ENCODE measurements around the gene KANK4.

Gene KANK4

DNA sequence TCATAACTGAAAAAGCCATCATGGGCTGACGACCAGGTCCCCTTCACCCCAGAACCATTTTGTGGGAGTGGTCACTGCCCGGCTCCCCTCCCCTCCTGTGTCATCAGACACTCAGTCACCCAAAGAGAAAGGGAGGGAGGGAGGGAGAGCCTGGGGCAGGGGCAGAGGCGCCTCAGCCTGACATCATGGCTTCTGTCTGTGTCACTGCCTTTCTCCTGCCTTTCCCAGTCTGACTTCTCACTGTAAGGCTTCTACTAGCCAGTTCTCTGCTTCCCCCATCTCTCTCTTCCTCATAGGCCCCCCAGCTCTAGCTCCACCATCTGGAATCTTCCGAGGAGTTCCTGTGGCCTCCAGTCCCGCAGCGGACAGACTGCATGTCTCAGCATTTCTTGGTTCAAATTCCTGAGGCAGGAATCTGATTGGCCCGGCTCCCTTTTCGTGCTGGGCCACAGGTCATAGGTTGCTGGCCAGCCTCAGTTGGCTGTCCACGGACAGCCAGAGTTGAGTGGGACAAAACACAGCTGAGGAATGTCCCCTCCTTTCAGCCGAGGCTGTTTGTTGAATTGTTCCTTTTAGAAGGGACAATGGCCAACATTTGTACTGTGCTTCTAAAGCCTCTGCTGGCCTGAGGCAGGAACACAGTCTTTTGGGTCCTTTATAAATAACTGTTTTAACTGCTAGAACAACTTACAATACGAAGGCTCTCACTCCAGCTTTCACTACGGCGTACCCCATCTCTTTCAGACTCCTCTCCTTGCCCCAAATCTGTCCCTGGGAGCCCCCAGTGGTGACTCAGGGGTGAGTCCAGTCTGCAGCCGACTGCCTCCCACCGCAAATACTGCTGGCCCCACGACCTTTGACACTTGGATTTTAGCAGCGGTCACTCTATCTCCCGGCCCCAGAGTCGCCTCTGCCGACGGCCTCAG lies 18.7 kb upstream of the KANK4 start:
- DNase-seq (ENCODE audit: low read depth in 1 of 2, low spot score in 1 of 2): no peak

DNA sequence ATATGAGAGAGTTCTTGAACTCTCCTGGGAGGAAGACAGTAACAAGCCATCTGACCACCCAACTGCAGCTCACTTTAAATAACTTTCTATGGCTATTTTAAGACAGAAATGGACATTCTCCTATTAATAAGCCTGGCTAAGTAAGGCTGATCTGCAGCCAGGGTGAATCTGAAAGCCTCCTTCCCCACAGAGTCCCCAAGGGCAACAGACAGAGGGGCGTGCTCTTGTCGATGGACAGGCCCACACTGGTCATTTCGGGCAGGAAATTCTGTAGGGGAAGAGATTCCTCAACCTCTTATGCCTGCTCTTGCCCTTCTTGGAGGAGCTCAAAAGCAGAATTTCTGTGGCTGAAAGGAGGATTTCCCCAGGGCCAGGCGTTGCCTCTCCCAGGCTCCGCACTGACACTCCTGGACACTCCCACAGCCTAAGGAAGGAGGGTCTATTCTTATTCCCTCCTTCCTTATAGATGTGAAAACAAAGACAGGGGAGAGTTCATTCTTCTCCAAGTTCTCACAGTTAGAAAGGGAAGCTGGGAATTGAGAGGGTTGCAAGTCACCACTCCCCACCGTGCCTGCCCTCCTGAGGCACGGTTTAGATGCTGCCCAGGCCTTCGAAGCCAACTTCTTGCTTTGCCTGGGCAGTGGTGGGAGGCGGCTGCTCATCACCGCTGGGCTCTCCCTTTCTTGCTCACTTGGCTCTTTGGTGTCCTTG lies 17.9 kb upstream of the KANK4 start:
- DNase-seq (ENCODE audit: low read depth in 1 of 2, low spot score in 1 of 2): no peak

DNA sequence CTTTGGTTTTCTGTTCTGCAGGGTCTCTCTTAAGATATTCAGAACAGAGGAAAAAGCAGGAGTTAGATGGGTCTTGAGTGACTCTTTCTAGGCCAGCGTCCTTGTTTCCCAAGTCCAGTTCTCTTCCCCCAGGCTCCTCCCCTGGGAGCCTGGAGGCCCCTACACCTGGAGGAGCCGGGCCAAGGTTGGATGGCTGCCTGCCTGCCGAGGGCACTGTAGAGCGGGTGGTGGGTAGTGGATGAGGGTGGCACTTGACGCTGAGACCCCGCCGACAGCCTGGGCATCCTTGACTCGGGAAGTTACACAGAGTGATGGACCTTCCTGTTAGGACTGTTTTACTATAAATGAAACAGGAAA lies 17.4 kb upstream of the KANK4 start:
- no peak for DNase-seq (ENCODE audit: low read depth in 1 of 2, low spot score in 1 of 2)

DNA sequence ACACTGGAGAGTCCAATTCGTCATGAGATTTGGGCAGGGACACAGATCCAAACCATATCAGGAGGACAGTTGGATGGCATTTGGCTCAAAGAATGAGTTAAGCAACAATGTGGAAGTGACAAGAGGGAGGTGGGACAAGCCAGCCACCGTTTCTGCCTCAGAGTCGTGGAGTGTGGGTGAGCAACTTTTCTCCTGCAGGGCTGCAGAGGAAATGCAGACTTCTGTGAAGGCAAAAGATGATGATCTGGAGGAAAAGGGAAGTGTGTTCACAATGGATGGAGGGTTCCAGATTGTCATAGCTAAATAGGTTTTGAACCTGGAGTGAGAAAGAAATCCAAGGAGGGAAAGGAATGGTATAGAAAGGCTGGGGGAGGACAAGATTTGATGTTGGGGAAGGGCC lies 16.4 kb upstream of the KANK4 start:
- no peak for DNase-seq (ENCODE audit: low read depth in 1 of 2, low spot score in 1 of 2)

DNA sequence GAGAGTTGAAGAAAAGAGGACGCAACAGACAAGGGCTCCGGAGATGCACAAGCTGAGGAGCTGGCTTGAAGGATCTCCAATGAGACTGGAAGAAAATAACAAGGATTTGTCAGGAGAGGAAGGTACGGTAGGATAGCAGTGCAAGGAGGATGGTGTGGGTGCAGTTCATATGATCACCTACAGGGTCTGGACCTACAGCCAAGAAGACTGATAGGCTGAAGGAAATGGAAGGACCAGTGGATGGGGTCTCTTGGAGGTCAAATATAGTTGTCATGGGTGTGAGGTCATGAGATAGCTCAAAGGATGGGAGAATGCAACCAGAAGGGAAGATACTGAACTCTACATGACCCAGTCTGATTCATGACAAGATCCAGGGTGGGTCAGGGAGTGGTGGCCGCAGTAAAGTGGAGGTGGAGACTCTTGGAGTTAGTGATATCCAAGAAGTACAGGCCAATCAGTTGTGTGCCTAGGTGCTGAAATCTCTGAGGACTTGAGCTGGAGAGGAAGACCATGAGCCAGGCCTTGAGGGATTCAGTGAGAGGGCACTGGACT lies 15.3 kb upstream of the KANK4 start:
- DNase-seq (ENCODE audit: low read depth in 1 of 2, low spot score in 1 of 2): no peak

DNA sequence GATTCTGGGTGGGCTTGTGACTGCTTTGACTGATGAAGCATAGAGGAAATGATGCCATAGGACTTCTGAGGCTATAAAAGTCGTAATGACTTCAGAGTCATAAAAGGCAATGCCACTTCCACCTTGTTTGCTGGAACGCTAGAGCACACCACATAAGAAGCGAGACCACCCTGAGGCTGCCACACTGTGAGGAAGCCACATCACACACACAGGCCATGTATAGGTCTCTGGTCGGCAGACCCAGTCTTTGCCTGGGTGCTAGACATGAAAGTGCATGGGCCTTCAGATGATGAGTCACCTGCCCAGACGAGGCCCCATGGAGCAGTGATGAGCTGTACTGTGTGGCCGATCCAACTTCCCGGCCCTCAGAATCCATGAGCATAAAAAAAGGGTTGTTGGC lies 14.2 kb upstream of the KANK4 start:
- DNase-seq (ENCODE audit: low read depth in 1 of 2, low spot score in 1 of 2): no peak

DNA sequence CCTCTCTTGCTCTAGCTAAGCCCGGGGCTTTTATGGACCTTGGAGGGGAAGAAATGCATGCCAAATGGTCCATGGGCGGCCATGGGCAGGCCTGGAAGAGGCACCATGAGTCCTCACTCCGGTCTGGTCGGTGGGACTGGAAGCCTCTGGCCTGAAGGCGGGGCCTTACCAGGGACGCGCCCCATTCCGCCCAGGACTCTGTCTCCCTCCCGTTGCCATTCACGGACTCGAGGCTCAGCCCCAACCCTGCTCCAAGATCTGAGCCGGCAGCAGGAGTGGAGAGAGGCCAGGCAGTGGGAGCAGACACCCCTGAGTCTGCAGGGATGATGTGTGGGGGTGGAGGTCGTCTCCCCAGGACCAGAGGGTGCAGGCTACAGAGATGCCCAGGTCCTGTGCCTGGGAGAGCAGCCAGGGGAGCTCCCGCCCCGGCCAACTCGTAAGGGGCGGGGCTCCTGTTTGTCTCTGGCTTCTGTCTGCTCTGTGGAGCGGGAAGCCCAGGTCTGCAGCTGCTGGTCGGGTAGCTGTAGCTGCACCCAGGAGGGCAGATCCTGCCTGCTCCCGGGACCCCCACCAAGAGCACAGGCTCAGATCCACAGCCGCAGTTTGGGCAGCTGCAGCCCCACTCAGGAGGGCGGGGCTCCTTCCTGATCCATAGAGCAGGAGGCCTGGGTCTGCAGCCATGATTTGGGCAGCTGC lies 8.3 kb upstream of the KANK4 start:
- DNase-seq (ENCODE audit: low read depth in 1 of 2, low spot score in 1 of 2): no peak

DNA sequence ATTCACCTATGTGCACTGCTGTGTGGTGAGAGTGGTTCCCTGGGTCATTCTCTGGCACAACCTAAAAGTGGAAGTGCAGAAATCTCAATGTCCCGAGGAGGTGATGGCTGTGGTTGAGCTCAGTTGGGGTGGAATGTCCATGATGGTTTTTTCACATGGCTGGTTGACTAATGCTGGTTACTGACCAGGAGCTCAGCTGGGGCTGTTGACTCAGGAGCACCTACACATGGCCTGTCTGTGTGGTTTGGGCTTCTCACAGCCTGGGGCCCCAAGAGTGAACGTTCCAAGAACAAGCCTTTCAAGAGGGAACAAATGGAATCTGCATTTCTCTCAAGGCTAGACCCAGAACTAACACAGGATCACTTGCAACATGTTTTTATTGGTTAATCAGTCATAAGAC lies 6.4 kb upstream of the KANK4 start:
- no peak for DNase-seq (ENCODE audit: low read depth in 1 of 2, low spot score in 1 of 2)

DNA sequence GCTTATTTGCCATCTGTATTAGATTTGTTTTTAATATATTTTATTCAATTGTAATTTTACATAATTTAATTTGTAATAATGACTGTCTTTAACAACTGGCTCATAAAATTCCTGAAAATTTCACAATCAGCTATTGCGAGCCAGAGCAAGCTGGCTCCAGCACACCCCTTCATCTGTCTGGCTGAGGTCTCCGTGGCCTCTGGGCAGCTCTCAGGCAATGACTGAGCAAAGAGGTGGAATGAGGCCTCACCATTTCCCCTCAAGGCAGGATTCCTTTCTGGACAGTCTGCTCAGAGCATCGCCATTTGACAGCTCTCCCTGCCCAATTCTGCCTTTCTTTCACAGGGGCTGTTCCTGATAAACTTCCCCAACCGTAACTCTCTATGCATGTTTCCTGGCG lies 5.8 kb upstream of the KANK4 start:
- DNase-seq (ENCODE audit: low read depth in 1 of 2, low spot score in 1 of 2): no peak

DNA sequence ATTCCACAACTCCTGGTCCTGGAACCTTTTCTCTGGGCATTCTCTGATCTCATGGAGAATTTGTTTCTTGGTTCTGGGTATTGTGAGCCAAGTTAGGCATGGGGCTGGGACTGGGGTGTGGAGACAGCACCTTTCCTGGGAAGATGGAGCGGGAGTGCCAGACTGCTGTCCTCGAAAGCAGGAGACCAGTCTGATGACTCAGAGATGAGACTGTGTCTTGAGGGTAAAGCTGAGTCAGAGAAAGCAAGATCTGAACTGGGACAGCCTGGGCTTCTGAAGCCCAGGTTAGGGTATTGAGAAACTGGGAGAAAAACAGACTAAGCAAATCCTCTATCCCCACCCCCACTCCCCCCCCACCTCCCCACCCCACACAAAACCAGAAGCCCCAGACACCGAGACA lies 2.2 kb upstream of the KANK4 start:
- no peak for DNase-seq (ENCODE audit: low read depth in 1 of 2, low spot score in 1 of 2)

DNA sequence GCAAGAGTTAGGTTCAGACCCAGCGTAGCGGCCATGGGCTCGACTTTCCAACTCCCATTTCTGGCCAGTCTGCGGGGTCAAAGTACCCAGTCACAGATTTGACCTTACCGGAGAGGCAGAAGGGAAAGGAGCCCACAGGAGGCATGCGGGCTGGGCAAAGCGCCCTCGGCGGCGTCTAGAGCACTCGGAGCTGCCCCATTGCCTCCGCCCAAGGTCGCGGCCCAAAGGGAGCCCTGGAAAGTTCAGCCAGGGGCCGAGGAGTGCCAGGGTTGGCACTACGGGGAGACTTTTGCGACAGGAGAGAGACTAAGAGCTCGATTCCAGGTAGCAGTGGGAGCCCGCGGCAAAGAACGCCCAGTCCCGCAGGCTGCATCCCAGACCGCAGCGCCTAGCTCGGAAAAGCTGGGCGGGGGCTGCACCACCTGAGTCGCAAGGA lies 896 bp downstream of the KANK4 start:
- DNase-seq (ENCODE audit: low read depth in 1 of 2, low spot score in 1 of 2): no peak

DNA sequence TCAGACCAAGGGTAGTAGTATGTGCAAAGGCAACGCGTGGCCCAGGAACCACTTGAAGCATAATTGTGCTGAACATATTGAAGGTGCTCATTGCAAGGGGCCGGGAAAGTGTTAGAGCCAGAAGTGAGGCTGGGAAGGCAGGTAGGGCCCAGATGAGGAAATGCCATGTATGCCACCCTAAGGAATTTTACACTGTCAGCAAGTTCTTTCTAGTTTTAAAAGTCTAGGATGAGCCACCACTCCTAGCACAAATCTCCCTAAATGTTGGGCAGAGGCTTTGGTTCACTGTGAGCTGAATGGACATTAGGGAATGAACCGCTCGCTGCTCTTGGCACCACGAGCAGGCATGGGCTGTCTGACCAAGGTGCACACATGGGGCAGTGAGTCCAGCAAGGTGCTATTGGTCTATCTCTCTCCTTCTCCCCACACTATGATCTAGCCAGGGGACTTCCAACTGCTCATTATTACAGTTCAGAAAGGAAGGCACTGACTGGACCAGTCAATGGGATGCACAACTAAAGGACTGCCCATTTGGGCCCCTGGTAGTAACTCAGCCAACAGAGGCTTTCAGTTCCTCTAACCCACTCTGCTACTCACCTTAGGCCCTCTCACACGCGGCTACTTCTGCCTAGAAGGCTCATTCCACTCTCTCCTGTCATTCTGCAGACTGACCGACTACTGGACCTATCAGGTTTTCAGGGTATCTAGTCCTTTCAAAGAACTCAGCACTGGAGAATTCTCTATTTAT lies 2.0 kb downstream of the KANK4 start:
- no peak for DNase-seq (ENCODE audit: low read depth in 1 of 2, low spot score in 1 of 2)

DNA sequence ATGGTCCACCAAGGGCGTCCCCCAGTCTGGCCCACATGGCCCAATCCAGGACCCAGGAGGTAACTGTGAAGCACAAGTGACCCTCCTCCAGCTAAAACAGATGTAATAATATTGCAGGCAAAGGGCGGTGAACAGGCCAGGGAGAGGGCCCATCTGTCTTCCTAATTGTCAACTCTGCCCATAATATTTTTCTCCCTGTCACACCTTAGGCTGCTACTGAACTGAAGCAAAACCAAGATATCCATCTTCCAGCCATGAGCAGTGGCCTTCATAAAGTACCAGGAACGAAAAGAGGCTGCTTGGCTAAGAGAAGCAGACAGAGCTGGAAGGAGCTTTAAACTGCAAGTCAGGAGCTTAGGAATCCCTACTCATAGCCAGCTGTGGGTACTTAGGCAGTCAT lies 3.1 kb downstream of the KANK4 start:
- DNase-seq (ENCODE audit: low read depth in 1 of 2, low spot score in 1 of 2): no peak

DNA sequence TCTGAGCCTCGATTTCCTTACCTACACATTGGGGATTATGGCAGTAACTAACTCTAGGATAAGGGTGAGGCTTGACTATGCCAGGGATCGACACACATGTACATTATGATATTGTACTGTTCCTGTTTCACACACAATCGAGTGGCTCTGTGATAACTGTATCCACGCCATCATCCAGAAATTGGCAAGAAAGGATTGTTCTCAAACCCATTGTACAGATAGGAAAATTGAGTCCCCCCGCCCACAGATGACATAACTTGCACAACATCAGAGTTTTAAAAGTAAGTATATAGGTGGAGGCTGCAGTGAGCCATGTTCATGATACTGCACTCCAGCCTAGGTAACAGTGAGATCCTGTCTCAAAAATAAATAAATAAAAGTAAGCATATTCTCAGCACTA lies 3.8 kb downstream of the KANK4 start:
- no peak for DNase-seq (ENCODE audit: low read depth in 1 of 2, low spot score in 1 of 2)

DNA sequence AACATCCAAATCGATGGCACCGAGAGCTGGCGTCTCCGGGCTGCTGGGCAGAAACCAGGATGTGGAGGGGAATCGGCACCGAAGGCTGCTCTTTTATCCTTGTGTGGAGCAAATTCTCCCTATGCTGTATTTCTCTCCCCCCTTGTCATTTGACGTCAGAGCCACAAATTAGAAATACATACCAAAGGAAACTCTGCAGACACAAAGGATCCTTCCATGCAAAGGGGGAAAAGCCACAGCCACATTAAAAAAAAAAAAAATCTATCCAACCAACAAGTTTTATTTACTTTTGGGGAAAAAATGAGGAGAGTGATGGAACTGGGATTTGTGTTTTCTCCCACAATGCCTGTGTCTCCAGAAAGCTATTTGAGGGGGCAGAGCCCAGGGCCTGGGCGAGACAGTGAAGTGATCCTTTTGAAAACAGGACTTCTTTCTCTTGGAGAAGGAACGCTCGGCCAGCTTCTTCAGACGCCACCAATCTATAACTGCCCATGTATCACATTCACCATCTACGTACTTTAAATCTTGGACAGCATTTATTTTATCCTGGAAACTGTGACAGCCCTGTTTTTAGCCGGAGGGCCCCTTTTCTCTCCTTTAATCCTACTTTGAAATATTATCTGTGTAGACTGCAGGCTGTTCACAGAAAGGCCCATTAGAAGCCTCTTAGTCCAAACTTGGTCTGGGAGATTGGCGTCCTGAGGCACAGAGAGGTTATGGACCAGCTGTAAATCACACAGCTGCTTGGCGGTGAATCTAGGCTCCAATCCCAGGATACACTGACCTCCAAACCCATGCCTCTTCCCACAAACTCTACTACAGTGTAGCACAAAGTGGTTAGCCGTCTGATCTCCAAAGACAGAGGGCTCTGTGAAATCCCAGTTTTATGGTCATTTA lies 4.5 kb downstream of the KANK4 start:
- no peak for DNase-seq (ENCODE audit: low read depth in 1 of 2, low spot score in 1 of 2)

DNA sequence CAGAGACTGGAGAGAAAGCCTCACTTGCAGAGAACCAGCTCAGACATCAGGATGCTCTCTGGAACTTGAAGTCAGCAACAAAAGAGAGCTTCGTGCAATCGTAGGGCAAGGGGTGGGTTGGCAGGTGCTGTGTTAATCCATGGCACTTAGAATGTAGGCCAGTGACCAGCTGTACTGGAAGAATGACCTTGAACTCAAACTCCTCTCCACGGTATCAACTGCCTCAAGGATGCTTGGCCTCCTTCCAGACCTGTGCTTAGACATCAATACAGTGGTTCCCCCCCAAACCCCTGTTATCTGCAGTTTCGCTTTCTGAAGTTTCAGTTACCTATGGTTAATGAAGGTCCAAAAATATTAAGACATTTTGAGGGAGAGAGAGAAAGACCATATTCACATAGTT lies 6.5 kb downstream of the KANK4 start:
- no peak for DNase-seq (ENCODE audit: low read depth in 1 of 2, low spot score in 1 of 2)

DNA sequence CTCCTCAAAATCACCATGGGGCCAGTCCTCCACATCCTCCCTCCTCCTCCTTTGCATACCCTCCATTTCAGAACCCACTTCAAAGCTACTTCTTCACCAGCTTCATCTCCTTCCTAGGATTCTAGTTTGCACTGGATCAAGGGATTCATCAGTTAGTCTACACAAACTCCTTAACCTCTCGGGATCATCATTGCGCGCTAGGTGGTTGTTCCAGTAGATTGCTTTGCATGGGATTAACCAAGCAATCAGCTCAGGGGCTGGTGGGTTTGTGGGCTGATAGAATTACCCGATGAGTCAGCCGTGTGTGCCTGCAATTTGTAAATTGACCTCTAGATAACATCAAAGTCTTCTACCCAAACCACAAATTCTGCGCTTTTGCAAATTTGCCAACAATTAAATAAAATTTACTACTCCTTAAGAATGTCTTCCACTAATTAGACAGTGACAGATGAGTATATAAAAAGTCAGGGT lies 7.7 kb downstream of the KANK4 start:
- DNase-seq (ENCODE audit: low read depth in 1 of 2, low spot score in 1 of 2): no peak

DNA sequence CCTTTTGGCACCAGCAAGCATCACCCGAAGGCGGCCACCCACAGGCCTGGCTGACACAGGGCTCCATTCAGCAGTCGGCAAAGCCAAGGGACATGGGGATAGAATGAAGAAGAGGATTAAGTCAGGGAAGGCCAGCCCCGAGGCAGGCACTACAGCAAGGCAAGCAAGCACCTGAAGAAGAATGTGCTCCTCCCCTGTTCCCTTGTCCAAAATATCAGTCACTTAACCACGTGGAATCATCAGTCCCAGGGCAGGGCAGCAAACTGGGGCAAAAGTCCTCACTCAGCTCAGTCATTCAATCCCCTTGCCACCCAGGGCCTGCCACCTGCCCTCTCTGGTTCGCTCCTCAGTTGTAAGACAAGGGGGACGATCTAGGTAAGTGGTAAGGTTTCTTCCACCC lies 9.3 kb downstream of the KANK4 start:
- no peak for DNase-seq (ENCODE audit: low read depth in 1 of 2, low spot score in 1 of 2)

DNA sequence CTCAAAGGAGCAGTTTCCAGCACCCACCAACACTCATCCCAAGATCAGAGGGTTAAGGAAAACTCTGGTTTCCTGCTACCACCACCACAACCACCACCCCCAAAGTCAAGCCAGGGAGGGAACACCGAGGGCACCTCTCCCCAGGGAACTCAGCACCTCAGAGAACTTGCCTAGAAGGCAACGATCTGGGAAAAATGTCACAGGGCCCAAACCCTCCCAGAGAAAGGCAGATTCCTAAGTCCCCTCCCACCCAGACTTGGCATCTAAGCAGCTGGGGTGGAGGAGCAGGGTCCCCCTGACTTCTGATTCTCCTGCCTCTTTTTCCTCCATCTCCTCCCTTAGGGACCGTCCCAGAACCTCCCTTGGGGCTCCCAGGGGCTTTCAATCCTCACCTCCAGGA lies 10.6 kb downstream of the KANK4 start:
- no peak for DNase-seq (ENCODE audit: low read depth in 1 of 2, low spot score in 1 of 2)

Data from activated T-helper 1 cell treated with anti-CD3 and anti-CD28 coated beads, Interleukin-2, amount 50 U/mL, for 16 hours (primary cell).